GM20000 (cell line): ENCODE measurements around the gene MDFI.

ENCODE experiments used
- DNase-seq: peaks from one replicate; pipeline ENCODE4 v3.0.0; 2012; ENCODE audit warnings: low spot score
- CTCF ChIP-seq: IDR thresholded peaks from 2 replicates; pipeline ENCODE4 v1.5.1; 2012; ENCODE audit warnings: mild to moderate bottlenecking, control low read depth; ENCODE audit errors: extremely low read depth, missing control alignments

MDFI gene

GRCh38 chr6:41651246-41651961 lies 13.1 kb downstream of the MDFI start:
- DNase-seq = no peak
- TF ChIP-seq CTCF = no peak

- TF ChIP-seq CTCF = no peak
- no peak for DNase-seq
These were observed 13.8 kb downstream of the MDFI start for GRCh38 chr6:41651962-41652657.

- no peak for DNase-seq
- TF ChIP-seq CTCF = no peak
These were observed 14.8 kb downstream of the MDFI start for GRCh38 chr6:41652866-41653652.

GRCh38 chr6:41653691-41654090 lies 15.4 kb downstream of the MDFI start:
- TF ChIP-seq CTCF = no peak
- no peak for DNase-seq

- no peak for DNase-seq
- no peak for TF ChIP-seq CTCF
These were observed 16.0 kb downstream of the MDFI start for GRCh38 chr6:41654151-41654697.

GRCh38 chr6:41654698-41655151 lies 16.5 kb downstream of the MDFI start:
- DNase-seq = no peak
- TF ChIP-seq CTCF = no peak

- DNase-seq = no peak
- TF ChIP-seq CTCF = no peak
These were observed 16.9 kb downstream of the MDFI start for GRCh38 chr6:41655176-41655575.
